HG03060 (cell line): ENCODE results near the gene TRIM51G.
"Not testable (repeated sequence)": the region's sequence is repeated elsewhere in the genome, so short reads cannot be mapped to it uniquely, and the experiment has no call there.

Source experiments
- ATAC-seq: cut with Tn5 transposase; IDR thresholded peaks from one replicate; pipeline ENCODE4 v1.9.1; 2021; ENCODE audit warnings: low read depth, moderate number of reproducible peaks; ENCODE audit not compliant: unreplicated experiment

TRIM51G gene

GRCh38 chr11:48983785-48984184 is at the start of gene TRIM51G:
TRIM51G (minus strand) TSS chr11:48983885; CDS start chr11:48981695, 2,190 bp downstream.
- ATAC-seq, result not testable (repeated sequence)

- ATAC-seq, result not testable (repeated sequence)
Observed at GRCh38 chr11:49028523-49028922, 44.8 kb upstream of the TRIM51G start, which contains the start of gene TRIM49B. TRIM49B (plus strand) TSS chr11:49028823; CDS start chr11:49031600, 2,777 bp downstream.

GRCh38 chr11:48968592-48968991 is 15.1 kb downstream of the TRIM51G start:
- ATAC-seq, result not testable (repeated sequence)

GRCh38 chr11:48955315-48956049 is 28.2 kb downstream of the TRIM51G start:
- ATAC-seq, result not testable (repeated sequence)

GRCh38 chr11:48945796-48946195 is 37.9 kb downstream of the TRIM51G start:
- ATAC-seq, result not testable (repeated sequence)
